ENCODE data around the gene BRAF. TPM values are rescaled to one million over a fixed set of nuclear protein-coding genes. Genes with fewer than 3 reads are reported as not detected.
"Not testable (repeated sequence)": the region's sequence is repeated elsewhere in the genome, so short reads cannot be mapped to it uniquely, and the experiment has no call there.

BRAF gene
- total and polyA plus RNA-seq, 5 experiments from 2014 or later = 7.4 to 54.9 (median 11.2) TPM

DNA sequence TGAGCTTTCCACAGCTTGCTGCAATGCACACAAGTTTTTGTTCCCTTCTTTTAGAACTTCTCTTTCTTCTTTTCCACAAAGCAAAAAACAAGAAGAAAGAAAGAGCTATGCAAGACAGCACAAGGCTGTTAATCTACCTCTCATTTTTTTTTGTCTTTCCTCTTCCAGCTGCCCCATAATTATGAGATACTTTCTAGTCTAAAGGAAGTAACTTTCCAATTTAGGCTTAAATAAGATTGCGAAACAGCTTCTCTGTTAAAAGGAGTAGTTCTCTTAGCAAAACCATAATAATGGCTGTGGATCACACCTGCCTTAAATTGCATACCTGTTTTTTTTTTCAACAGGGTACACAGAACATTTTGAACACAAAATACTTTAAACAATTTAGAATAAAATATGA lies 172.2 kb downstream of the BRAF start:
- POLR2A ChIA-PET = no interaction called here
- H3K4me1 Mint-ChIP-seq = no peaks in the 10 kb centered on the region
- H3K9me3 Mint-ChIP-seq = no peaks in the 10 kb centered on the region
- no peaks in the 10 kb centered on the region for H3K27me3 Mint-ChIP-seq
- DNase-seq = no peak
- ATAC-seq = no peak
- H3K27ac Mint-ChIP-seq = peak overlapping the region in 2 of 10 donors; percentile 46 to 59
- no peak overlapping the region for H3K4me3 Mint-ChIP-seq
- peaks cover 0 to 67% (median 13%) of the 10 kb centered on the region in 3 donors for H3K36me3 Mint-ChIP-seq

DNA sequence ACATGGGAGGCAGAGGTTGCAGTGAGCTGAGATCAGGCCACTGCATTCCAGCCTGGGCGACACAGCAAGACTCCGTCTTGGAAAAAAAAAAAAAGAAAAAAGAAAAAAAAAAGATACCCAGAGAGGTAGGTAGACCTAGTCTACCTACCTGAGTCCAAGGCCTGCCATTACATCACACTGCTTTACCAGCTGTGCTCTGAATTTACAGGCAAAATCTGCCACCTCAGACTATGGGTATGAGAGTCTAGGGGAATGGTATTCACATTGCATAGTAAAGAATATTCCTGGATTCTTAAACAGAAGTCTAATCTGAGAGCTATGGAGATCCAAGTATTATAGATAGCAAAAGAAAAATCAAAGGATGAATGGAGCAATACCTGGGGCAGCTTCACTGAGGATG lies 178.0 kb downstream of the BRAF start:
- peaks cover 0 to 2% (median 0%) of the 10 kb centered on the region in 9 donors for H3K9me3 Mint-ChIP-seq
- DNase-seq (no peak), ATAC-seq (no peak)
- no peaks in the 10 kb centered on the region for H3K27me3 Mint-ChIP-seq
- peaks cover 0 to 6% (median 2%) of the 10 kb centered on the region in 4 donors for H3K4me1 Mint-ChIP-seq
- H3K4me3 Mint-ChIP-seq = no peak overlapping the region
- POLR2A ChIA-PET = no interaction called here
- H3K36me3 Mint-ChIP-seq = peaks cover 4 to 46% (median 24%) of the 10 kb centered on the region in 3 donors
- H3K27ac Mint-ChIP-seq = peak overlapping the region in 2 of 10 donors; percentile 28 to 70

DNA sequence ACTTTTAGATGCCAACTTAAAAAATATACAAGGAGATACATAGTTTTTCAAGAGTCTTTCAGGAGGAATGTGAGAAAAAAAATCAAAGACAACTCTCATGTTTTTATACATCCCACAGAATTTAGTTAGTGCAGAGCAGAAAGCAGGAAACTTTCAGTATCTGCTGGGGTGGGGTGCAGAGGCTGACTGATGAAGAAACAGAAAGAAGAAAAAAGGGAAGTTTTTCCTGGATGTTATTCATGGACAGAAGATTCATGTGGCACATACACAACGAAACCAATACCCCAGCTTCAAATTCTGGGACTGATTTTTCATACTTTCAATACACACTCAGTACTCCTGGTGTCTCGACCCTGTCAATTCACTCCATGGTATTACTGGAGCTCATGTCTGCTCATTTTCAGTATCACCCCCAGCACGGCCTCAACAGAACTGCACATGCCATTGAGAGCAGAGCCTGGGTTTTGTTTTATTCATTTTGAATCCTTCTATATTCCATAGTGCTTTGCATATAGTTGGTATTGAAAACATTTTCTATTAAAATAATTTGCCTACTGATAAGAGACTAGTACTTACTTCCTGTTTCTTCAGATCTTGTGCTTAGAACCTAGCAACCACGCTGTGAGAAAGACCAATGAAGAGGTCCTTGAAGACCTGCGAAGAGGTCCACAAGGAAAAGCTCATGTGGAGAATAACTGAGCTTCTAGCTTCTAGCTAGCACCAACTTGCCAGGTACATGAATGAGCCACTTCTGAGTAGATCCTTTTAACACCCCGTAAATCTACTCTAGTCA lies 179.3 kb downstream of the BRAF start:
- peaks cover 4 to 42% (median 24%) of the 10 kb centered on the region in 3 donors for H3K36me3 Mint-ChIP-seq
- H3K4me1 Mint-ChIP-seq = peaks cover 0 to 6% (median 2%) of the 10 kb centered on the region in 4 donors
- peak overlapping the region in 3 of 10 donors; percentile 29 to 72 (median 43) for H3K27ac Mint-ChIP-seq
- POLR2A ChIA-PET = no interaction called here
- DNase-seq = no peak
- no peak overlapping the region for H3K4me3 Mint-ChIP-seq
- ATAC-seq = no peak
- peaks cover 0 to 2% (median 0%) of the 10 kb centered on the region in 9 donors for H3K9me3 Mint-ChIP-seq
- H3K27me3 Mint-ChIP-seq = no peaks in the 10 kb centered on the region

DNA sequence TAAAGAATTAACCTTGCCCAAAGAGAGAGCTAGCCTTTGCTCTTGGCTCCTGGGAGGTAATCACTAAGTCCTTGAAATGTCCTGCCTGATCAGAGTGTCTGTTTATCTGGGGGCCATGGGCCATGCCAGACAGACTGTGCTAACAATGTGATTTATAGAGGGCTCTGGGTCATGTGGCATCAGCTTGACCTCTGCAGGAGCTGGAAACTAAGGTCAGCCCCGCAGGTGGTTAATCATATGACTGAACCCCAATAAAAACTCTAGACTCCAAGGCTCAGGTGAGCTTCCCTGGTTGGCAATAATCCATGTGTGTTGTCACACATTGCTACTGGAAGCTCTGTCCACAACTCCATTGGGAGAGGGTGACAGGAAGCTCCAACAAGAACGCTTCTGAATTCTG lies 180.7 kb downstream of the BRAF start:
- peaks cover 0 to 2% (median 0%) of the 10 kb centered on the region in 9 donors for H3K9me3 Mint-ChIP-seq
- no peak overlapping the region for H3K4me3 Mint-ChIP-seq
- POLR2A ChIA-PET = no interaction called here
- DNase-seq (no peak), ATAC-seq (no peak)
- H3K27me3 Mint-ChIP-seq = no peaks in the 10 kb centered on the region
- H3K27ac Mint-ChIP-seq = no peak overlapping the region
- H3K36me3 Mint-ChIP-seq = peaks cover 4 to 41% (median 31%) of the 10 kb centered on the region in 3 donors
- peaks cover 0 to 6% (median 2%) of the 10 kb centered on the region in 4 donors for H3K4me1 Mint-ChIP-seq

DNA sequence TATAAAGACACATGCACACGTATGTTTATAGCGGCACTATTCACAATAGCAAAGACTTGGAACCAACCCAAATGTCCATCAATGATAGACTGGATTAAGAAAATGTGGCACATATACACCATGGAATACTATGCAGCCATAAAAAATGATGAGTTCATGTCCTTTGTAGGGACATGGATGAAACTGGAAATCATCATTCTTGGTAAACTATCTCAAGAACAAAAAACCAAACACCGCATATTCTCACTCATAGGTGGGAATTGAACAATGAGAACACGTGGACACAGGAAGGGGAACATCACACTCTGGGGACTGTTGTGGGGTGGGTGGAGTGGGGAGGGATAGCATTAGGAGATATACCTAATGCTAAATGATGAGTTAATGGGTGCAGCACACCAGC lies 181.5 kb downstream of the BRAF start:
- POLR2A ChIA-PET, H3K27me3 Mint-ChIP-seq, H3K4me3 Mint-ChIP-seq, DNase-seq, H3K4me1 Mint-ChIP-seq, ATAC-seq, H3K27ac Mint-ChIP-seq, H3K9me3 Mint-ChIP-seq: not testable (repeated sequence)
- peaks cover 4 to 40% (median 29%) of the 10 kb centered on the region in 3 donors for H3K36me3 Mint-ChIP-seq

DNA sequence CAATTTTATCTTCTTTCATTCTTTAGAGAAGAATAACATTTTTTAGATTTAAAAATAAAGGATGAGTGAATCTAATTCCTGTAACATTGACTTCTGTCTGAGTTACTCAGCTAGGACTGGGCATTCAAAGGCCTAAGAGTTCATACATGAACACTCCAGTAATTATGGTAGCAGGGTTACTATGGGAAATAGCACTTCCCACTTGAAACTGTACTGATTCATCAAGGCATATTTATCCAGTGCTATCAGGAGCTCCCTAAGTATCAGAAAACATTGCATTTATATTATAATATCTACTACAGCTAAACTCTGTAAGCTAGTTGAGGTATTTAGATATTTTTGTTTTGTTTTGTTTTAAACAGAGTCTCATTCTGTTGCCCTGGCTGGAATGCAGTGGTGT lies 186.4 kb downstream of the BRAF start:
- Mint-ChIP-seq H3K27ac (peak overlapping the region in 1 of 10 donors; percentile 74), H3K27me3 (no peaks in the 10 kb centered on the region), H3K4me3 (no peak overlapping the region), H3K9me3 (no peaks in the 10 kb centered on the region), H3K36me3 (peaks cover 0 to 39% (median 23%) of the 10 kb centered on the region in 3 donors), H3K4me1 (no peaks in the 10 kb centered on the region)
- no peak for ATAC-seq
- no peak for DNase-seq
- POLR2A ChIA-PET = no interaction called here

DNA sequence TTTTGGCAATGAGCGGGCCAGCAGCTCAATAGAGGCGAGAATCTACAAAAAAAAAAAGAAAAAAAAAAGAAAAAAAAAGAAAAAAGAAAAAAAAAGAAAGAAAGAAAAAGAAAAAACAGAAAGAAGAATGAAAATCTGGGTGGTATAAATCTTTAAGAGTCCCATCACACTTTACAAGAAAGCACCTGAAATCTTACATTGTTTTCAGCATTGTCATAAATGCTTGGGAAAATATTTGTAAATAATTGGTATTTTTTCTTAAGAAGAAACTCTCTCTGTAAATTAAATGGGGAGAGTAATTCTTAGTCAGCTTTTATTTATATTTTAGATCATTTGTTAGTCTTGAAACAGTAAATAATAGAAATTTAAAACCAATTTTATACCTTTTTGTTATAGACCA lies 190.0 kb downstream of the BRAF start:
- POLR2A ChIA-PET = no interaction called here
- ATAC-seq = no peak
- peaks cover 0 to 49% (median 20%) of the 10 kb centered on the region in 3 donors for H3K36me3 Mint-ChIP-seq

DNA sequence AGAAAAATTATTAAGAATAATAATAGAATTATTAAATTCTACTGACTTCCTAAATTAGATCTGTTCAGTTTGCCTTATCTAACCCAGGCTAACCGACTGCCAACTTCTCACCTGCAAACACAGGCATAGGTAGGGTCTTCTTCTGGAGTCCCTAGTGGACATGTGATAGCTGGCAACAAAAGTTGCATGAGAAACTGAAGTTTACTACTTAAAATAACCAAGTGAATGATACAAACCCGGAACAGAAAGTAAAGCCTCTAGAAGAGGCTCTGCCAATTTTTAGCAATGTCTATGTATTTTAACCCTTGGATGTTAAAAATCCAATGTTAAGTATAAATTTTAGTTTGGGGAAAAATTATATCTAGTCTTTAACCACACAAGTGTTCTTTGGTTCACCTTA lies 190.6 kb downstream of the BRAF start:
- POLR2A ChIA-PET = no interaction called here
- no peaks in the 10 kb centered on the region for H3K27me3 Mint-ChIP-seq
- H3K9me3 Mint-ChIP-seq = no peaks in the 10 kb centered on the region
- peaks cover 0 to 50% (median 17%) of the 10 kb centered on the region in 3 donors for H3K36me3 Mint-ChIP-seq
- DNase-seq = no peak
- H3K27ac Mint-ChIP-seq = peak overlapping the region in 1 of 10 donors; percentile 9
- no peak for ATAC-seq
- no peak overlapping the region for H3K4me3 Mint-ChIP-seq
- H3K4me1 Mint-ChIP-seq = no peaks in the 10 kb centered on the region

More for the DNA sequence above, 190.0 kb downstream of the BRAF start:
- Mint-ChIP-seq H3K4me1 (no peaks in the 10 kb centered on the region), H3K4me3 (no peak overlapping the region), H3K9me3 (no peaks in the 10 kb centered on the region), H3K27ac (no peak overlapping the region), H3K27me3 (no peaks in the 10 kb centered on the region)
- no peak for DNase-seq

DNA sequence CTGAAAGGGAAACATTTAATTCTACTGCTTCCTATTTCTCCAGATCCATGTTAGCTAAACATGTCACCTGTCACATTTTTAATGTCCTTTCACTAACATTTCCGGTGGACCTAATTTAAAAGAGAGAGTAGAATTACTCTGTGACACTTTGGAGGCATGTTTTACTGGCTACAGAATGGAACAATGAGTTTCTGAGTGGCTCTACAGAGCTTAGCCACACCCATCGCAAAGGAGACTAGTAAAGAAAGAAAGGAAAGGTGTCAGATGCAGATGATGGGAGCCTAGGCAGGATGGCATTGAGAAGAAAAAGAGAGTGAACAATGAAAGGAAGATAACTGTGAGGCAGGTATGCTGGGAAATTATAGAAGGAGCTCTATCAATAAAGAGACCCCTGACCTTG lies 192.3 kb downstream of the BRAF start:
- peak overlapping the region in 2 of 10 donors; percentile 25 to 42 for H3K27ac Mint-ChIP-seq
- no peaks in the 10 kb centered on the region for H3K9me3 Mint-ChIP-seq
- H3K36me3 Mint-ChIP-seq = peaks cover 0 to 44% (median 13%) of the 10 kb centered on the region in 3 donors
- no peak overlapping the region for H3K4me3 Mint-ChIP-seq
- no peaks in the 10 kb centered on the region for H3K27me3 Mint-ChIP-seq
- ATAC-seq = no peak
- DNase-seq = no peak
- H3K4me1 Mint-ChIP-seq = no peaks in the 10 kb centered on the region
- POLR2A ChIA-PET = no interaction called here

DNA sequence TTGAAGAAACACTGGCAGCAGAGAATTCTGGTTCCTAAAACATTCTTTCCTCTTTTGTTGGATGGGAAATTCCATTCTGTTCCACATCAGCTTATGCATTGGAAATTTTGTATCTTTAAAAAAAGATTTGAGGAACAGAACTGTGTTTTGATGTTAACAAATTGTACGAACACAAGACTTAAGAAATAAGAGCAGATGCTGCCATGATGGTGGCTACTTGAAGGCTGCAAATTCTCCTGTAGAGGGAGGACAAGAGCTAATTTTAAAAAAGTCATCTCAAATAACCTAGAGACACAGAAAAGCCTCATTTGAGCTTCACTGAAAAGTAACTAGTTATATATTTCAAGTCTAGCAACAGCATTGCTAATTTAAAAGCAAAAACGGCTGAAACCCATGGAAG lies 198.4 kb downstream of the BRAF start:
- H3K27me3 Mint-ChIP-seq = no peaks in the 10 kb centered on the region
- POLR2A ChIA-PET = interaction anchor here (0.6 kb wide), 1 partner anchor 220 kb away, joined by 3 read pairs; no protein-coding TSS in a partner anchor
- H3K27ac Mint-ChIP-seq = peak overlapping the region; percentile 11 to 80 (median 43)
- peaks cover 4 to 30% (median 22%) of the 10 kb centered on the region in 4 donors for H3K4me1 Mint-ChIP-seq
- peak in 2 of 10 donors; percentile 2 to 25 for DNase-seq
- ATAC-seq = no peak
- no peaks in the 10 kb centered on the region for H3K9me3 Mint-ChIP-seq
- H3K36me3 Mint-ChIP-seq = peaks cover 0 to 21% (median 0%) of the 10 kb centered on the region in 3 donors
- no peak overlapping the region for H3K4me3 Mint-ChIP-seq

DNA sequence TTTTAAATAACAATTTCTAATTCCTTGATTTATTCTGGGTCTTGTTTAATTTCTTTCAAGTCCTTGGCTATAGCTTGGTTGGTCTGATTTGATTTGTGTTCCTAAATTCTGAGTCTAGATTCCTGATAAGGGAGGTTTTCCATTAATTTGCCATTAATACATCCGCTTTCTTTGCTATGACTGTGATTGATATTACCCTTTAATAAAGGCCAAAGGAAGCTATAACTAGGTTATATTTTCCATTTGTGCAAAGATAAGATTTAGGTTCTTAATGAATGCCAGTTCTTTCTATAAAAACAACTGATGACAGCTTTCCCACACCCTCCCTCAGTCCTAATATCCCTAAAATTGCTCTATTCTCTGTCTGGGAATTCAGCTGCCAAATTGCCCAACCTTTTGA lies 200.0 kb downstream of the BRAF start:
- no peak for DNase-seq
- Mint-ChIP-seq H3K27me3 (no peaks in the 10 kb centered on the region), H3K27ac (peak overlapping the region; percentile 31 to 96 (median 79)), H3K4me1 (peaks cover 4 to 38% (median 25%) of the 10 kb centered on the region in 4 donors), H3K36me3 (peaks cover 0 to 11% (median 0%) of the 10 kb centered on the region in 3 donors), H3K9me3 (no peaks in the 10 kb centered on the region), H3K4me3 (no peak overlapping the region)
- no peak for ATAC-seq
- POLR2A ChIA-PET = interaction anchor here (1.0 kb wide), 1 partner anchor 29 kb away, joined by 3 read pairs; no protein-coding TSS in a partner anchor

DNA sequence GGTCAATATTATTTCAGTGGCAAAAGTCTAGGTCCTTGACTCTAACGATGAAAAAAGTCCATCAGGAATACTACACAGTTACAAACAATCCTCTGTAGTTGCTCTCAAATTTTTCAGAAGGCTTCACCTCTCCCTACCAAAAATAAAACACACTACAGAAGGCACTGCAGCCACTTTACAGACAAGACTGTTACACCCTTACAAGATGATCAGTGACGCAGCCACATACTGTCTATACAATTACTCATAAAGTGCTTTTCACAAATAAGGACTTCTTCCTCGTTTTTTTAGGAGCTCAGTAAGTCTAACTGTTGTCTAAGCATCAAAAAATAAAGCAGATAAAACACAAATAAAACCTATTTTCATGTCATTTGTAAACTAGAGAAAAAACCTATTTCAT lies 201.2 kb downstream of the BRAF start:
- POLR2A ChIA-PET = interaction anchor here (0.6 to 2.2 kb wide), 6 partner anchors 26 to 316 kb away, joined by 3 to 9 read pairs (median 6); partner anchors contain the start of genes BRAF, MRPS33 and NDUFB2
- DNase-seq = no peak
- peak in 1 of 2 donors; percentile 26 for ATAC-seq

DNA sequence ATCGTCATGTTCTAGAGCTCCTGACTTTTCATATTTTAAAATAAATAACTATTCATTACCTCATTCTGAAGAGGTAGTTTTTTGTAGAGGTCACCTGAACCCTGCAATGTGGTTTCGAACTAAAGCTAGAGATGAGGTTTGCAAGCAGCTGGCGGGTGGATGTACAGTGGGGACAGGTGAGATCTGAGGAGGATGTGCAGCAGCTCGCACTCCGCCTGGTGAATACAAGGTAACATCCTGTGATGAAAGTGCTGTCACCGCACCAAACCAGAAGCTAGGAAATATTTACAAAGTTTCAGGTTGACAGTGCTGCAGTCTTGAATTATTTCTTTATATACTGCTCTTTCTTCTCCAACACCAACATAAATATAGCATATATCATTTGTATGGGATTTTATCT lies 201.7 kb downstream of the BRAF start:
- POLR2A ChIA-PET = interaction anchor here (0.6 to 2.2 kb wide), 10 partner anchors 18 to 315 kb away, joined by 3 to 9 read pairs (median 3); partner anchors contain the start of genes BRAF, MRPS33 and NDUFB2
- Mint-ChIP-seq H3K36me3 (peaks cover 0 to 4% (median 0%) of the 10 kb centered on the region in 3 donors), H3K27me3 (no peaks in the 10 kb centered on the region)

More for the DNA sequence above, 201.2 kb downstream of the BRAF start:
- H3K27ac Mint-ChIP-seq = peak overlapping the region; percentile 68 to 96 (median 90)
- H3K36me3 Mint-ChIP-seq = peaks cover 0 to 4% (median 0%) of the 10 kb centered on the region in 3 donors
- H3K27me3 Mint-ChIP-seq = no peaks in the 10 kb centered on the region
- H3K4me3 Mint-ChIP-seq = peak overlapping the region in 6 of 10 donors; percentile 1 to 62 (median 15)
- H3K4me1 Mint-ChIP-seq = peaks cover 4 to 42% (median 29%) of the 10 kb centered on the region in 4 donors
- H3K9me3 Mint-ChIP-seq = no peaks in the 10 kb centered on the region

More for the DNA sequence above, 201.7 kb downstream of the BRAF start:
- H3K4me3 Mint-ChIP-seq = peak overlapping the region; percentile 12 to 67 (median 48)
- peaks cover 4 to 42% (median 29%) of the 10 kb centered on the region in 4 donors for H3K4me1 Mint-ChIP-seq
- H3K9me3 Mint-ChIP-seq = no peaks in the 10 kb centered on the region
- H3K27ac Mint-ChIP-seq = peak overlapping the region; percentile 68 to 96 (median 90)
- peak; percentile 98 to 99 for ATAC-seq
- DNase-seq = peak; percentile 24 to 79 (median 52)

Measured in naive thymus-derived CD8-positive, alpha-beta T cell (primary cell).